NCI-H748 (cell line): ENCODE measurements around the gene EXOSC2.

ENCODE experiments used
- DNase-seq: peaks from one replicate; lab custom pipeline; 2025; ENCODE audit not compliant: unreplicated experiment; lab: John Stamatoyannopoulos, UW

Gene EXOSC2

GRCh38 chr9:130732136-130732535, 38.6 kb downstream of the EXOSC2 start:
- peak; percentile 95 for DNase-seq

- DNase-seq, result no peak
These were observed 39.2 kb downstream of the EXOSC2 start for GRCh38 chr9:130732793-130733221.

GRCh38 chr9:130735566-130735965, 42.0 kb downstream of the EXOSC2 start:
- no peak for DNase-seq

GRCh38 chr9:130736834-130737233, 43.3 kb downstream of the EXOSC2 start:
- no peak for DNase-seq

- DNase-seq, result no peak
These were observed 44.7 kb downstream of the EXOSC2 start for GRCh38 chr9:130738281-130738680.

- no peak for DNase-seq
These were observed 45.5 kb downstream of the EXOSC2 start for GRCh38 chr9:130739081-130739480.

- peak; percentile 33 for DNase-seq
These were observed 46.8 kb downstream of the EXOSC2 start for GRCh38 chr9:130740218-130741023.

- no peak for DNase-seq
These were observed 47.4 kb downstream of the EXOSC2 start for GRCh38 chr9:130741024-130741305.

- no peak for DNase-seq
These were observed 48.4 kb downstream of the EXOSC2 start for GRCh38 chr9:130741831-130742449.

GRCh38 chr9:130743656-130744055, 50.1 kb downstream of the EXOSC2 start:
- no peak for DNase-seq

- no peak for DNase-seq
These were observed 51.7 kb downstream of the EXOSC2 start for GRCh38 chr9:130745210-130745800.

- DNase-seq, result no peak
These were observed 52.2 kb downstream of the EXOSC2 start for GRCh38 chr9:130745829-130746228.

GRCh38 chr9:130746434-130747212, 53.0 kb downstream of the EXOSC2 start:
- no peak for DNase-seq

GRCh38 chr9:130751631-130752355, 58.2 kb downstream of the EXOSC2 start:
- no peak for DNase-seq
